AG10803 (cell line): Measurements from ENCODE around the gene NSUN4.
A peak's percentile ranks its signal among the peaks of the same experiment; 100 is the strongest.

ENCODE experiments used
- DNase-seq: peaks from one replicate; pipeline ENCODE4 v3.0.0; 2010; ENCODE audit warnings: low read depth
- H3K4me3 ChIP-seq: 2 replicates; pipeline ENCODE4 v1.5.1; 2011; ENCODE audit warnings: mild to moderate bottlenecking, low read length, control low read depth
- CTCF ChIP-seq: conservative IDR thresholded peaks from 2 replicates; pipeline ENCODE4 v1.5.1; 2011; ENCODE audit warnings: mild to moderate bottlenecking, low read length, control low read depth, inconsistent platforms

The NSUN4 gene

GRCh38 chr1:46405197-46405555, 64.6 kb downstream of the NSUN4 start:
- H3K4me3 ChIP-seq: no peak overlapping the region
- no peak for DNase-seq
- TF ChIP-seq CTCF: no peak

- no peak overlapping the region for H3K4me3 ChIP-seq
- DNase-seq: no peak
- TF ChIP-seq CTCF: no peak
Observed at GRCh38 chr1:46405724-46406123, 65.1 kb downstream of the NSUN4 start.

GRCh38 chr1:46406881-46407608, 66.4 kb downstream of the NSUN4 start:
- no peak for DNase-seq
- H3K4me3 ChIP-seq: no peak overlapping the region

GRCh38 chr1:46407636-46408035, 67.0 kb downstream of the NSUN4 start:
- no peak overlapping the region for H3K4me3 ChIP-seq
- DNase-seq: no peak
- TF ChIP-seq CTCF: no peak

More at GRCh38 chr1:46406881-46407608, 66.4 kb downstream of the NSUN4 start:
- no peak for TF ChIP-seq CTCF

GRCh38 chr1:46408356-46409062, 67.9 kb downstream of the NSUN4 start:
- no peak overlapping the region for H3K4me3 ChIP-seq
- peak; percentile 64 for DNase-seq
- TF ChIP-seq CTCF: no peak

GRCh38 chr1:46409063-46409372, 68.4 kb downstream of the NSUN4 start:
- no peak for DNase-seq
- H3K4me3 ChIP-seq: no peak overlapping the region
- no peak for TF ChIP-seq CTCF
